HFFc6 (cell line): ENCODE results near the gene WDR19. TPM values are rescaled to one million over a fixed set of nuclear protein-coding genes. Genes with fewer than 3 reads are reported as not detected.
"Not testable (repeated sequence)": the region's sequence is repeated elsewhere in the genome, so short reads cannot be mapped to it uniquely, and the experiment has no call there.

Source experiments
- DNase-seq: peaks from one replicate; pipeline ENCODE4 v3.0.0-alpha.2; 2018
- H3K27ac Mint-ChIP-seq: 2 replicates; pipeline ENCODE4 v1.8.0; 2020; ENCODE audit warnings: mild to moderate bottlenecking, mixed read lengths
- H3K27me3 Mint-ChIP-seq: 2 replicates; pipeline ENCODE4 v1.8.0; 2021; ENCODE audit warnings: mild to moderate bottlenecking, moderate library complexity, mixed read lengths; ENCODE audit not compliant: insufficient read depth
- H3K36me3 Mint-ChIP-seq: 2 replicates; pipeline ENCODE4 v1.8.0; 2021; ENCODE audit warnings: low read depth, mixed read lengths
- H3K4me1 Mint-ChIP-seq: 2 replicates; pipeline ENCODE4 v1.8.0; 2020; ENCODE audit warnings: low read depth, mixed read lengths
- H3K4me3 Mint-ChIP-seq: 2 replicates; pipeline ENCODE4 v1.8.0; 2020; ENCODE audit warnings: mild to moderate bottlenecking, moderate library complexity, mixed read lengths
- H3K9me3 Mint-ChIP-seq: 2 replicates; pipeline ENCODE4 v1.8.0; 2020; ENCODE audit warnings: mild to moderate bottlenecking, mixed read lengths
- CTCF ChIP-seq: fragments of 200-600 bp; sonication (generic); IDR thresholded peaks from 2 replicates; pipeline ENCODE4 v1.5.0; 2021; ENCODE audit warnings: antibody characterized with exemption, mild to moderate bottlenecking
- long read RNA-seq: library from polyadenylated mRNA; unstranded; transcript quantifications from one replicate; pipeline ENCODE4 v2.0.0, GENCODE V29; 2019
- total RNA-seq, 6 experiments: library from RNA; stranded (reverse); fragmentation: NEBNext Ultra II Directional; extraction: Animal tissue kit (Norgen Biotek cat#: 25700); gene quantifications; 2 replicates in 1 of 6; 3 replicates in 5 of 6; pipeline ENCODE4 v1.2.3, GENCODE V29; 2021

Gene WDR19
- total RNA-seq = 10 to 100 TPM in 3 of 6 experiments, 1 to 10 TPM in 3; 8.7 to 11.9 (median 10.0) TPM
- long read RNA-seq, full-length matches to known transcripts = 1 of 3 reads
- long read RNA-seq, partial matches to known transcripts = 0 of 3 reads
- long read RNA-seq, other reads (novel, unspliced or antisense) = 2 of 3 reads

GRCh38 chr4:39181905-39182638, at the start of gene WDR19:
TSS of gene WDR19 (plus strand) at chr4:39182529. CDS start at chr4:39182558, 29 bp downstream.
- H3K36me3 Mint-ChIP-seq = no peaks in the 10 kb centered on the region
- peak; percentile 69 for TF ChIP-seq CTCF
- peaks cover 18% of the 10 kb centered on the region for H3K4me1 Mint-ChIP-seq
- H3K27me3 Mint-ChIP-seq = no peaks in the 10 kb centered on the region
- DNase-seq = peak; percentile 99
- no peaks in the 10 kb centered on the region for H3K9me3 Mint-ChIP-seq
- no peak within 1 kb of the TSS for H3K27ac Mint-ChIP-seq
- H3K4me3 Mint-ChIP-seq = no peak within 1 kb of the TSS

- no peaks in the 10 kb centered on the region for H3K9me3 Mint-ChIP-seq
- no peak for DNase-seq
- no peaks in the 10 kb centered on the region; the same call in 1 of the 2 replicates for H3K36me3 Mint-ChIP-seq
- H3K27me3 Mint-ChIP-seq = no peaks in the 10 kb centered on the region; the same call in 1 of the 2 replicates
- H3K4me1 Mint-ChIP-seq = peaks cover 15% of the 10 kb centered on the region
- H3K4me3 Mint-ChIP-seq = no peak overlapping the region
- H3K27ac Mint-ChIP-seq = no peak overlapping the region
- no peak for TF ChIP-seq CTCF
Measured at GRCh38 chr4:39133623-39134022, 48.7 kb upstream of the WDR19 start.

- TF ChIP-seq CTCF = no peak
Measured at GRCh38 chr4:39134683-39135306, 47.5 kb upstream of the WDR19 start.

GRCh38 chr4:39138227-39138626, 44.1 kb upstream of the WDR19 start:
- H3K27ac Mint-ChIP-seq, DNase-seq, H3K4me3 Mint-ChIP-seq, H3K9me3 Mint-ChIP-seq, H3K36me3 Mint-ChIP-seq, H3K27me3 Mint-ChIP-seq: not testable (repeated sequence)
- H3K4me1 Mint-ChIP-seq = peaks cover 15% of the 10 kb centered on the region

More at GRCh38 chr4:39134683-39135306, 47.5 kb upstream of the WDR19 start:
- H3K27ac Mint-ChIP-seq = peak overlapping the region; percentile 1; the same call in 1 of the 2 replicates
- H3K4me3 Mint-ChIP-seq = peak overlapping the region; percentile 38; the same call in 1 of the 2 replicates
- no peaks in the 10 kb centered on the region for H3K9me3 Mint-ChIP-seq
- H3K27me3 Mint-ChIP-seq = no peaks in the 10 kb centered on the region; the same call in 1 of the 2 replicates
- H3K4me1 Mint-ChIP-seq = peaks cover 15% of the 10 kb centered on the region
- DNase-seq = no peak
- no peaks in the 10 kb centered on the region; the same call in 1 of the 2 replicates for H3K36me3 Mint-ChIP-seq

GRCh38 chr4:39146211-39146610, 36.1 kb upstream of the WDR19 start:
- H3K9me3 Mint-ChIP-seq = no peaks in the 10 kb centered on the region
- TF ChIP-seq CTCF = no peak

GRCh38 chr4:39154009-39154408, 28.3 kb upstream of the WDR19 start:
- H3K27ac Mint-ChIP-seq = no peak overlapping the region
- H3K4me3 Mint-ChIP-seq = no peak overlapping the region
- no peaks in the 10 kb centered on the region for H3K9me3 Mint-ChIP-seq
- no peaks in the 10 kb centered on the region; the same call in 1 of the 2 replicates for H3K27me3 Mint-ChIP-seq
- no peak for TF ChIP-seq CTCF
- H3K36me3 Mint-ChIP-seq = no peaks in the 10 kb centered on the region
- DNase-seq = no peak
- H3K4me1 Mint-ChIP-seq = peaks cover 7% of the 10 kb centered on the region; the same call in 1 of the 2 replicates

More at GRCh38 chr4:39146211-39146610, 36.1 kb upstream of the WDR19 start:
- Mint-ChIP-seq H3K4me1 (peaks cover 14% of the 10 kb centered on the region), H3K27me3 (no peaks in the 10 kb centered on the region; the same call in none of the 2 replicates), H3K36me3 (no peaks in the 10 kb centered on the region), H3K27ac (no peak overlapping the region), H3K4me3 (no peak overlapping the region)
- no peak for DNase-seq
